ENCODE results near the gene UGT8.

Gene UGT8
- long read RNA-seq = 0 reads

- H3K27me3 ChIP-seq (ENCODE audit: insufficient read depth, poor library complexity, severe bottlenecking) = peaks cover 23% of the 10 kb centered on the region
- H3K27ac ChIP-seq (replicated peaks) = no peak within 1 kb of the TSS
- TF ChIP-seq SPI1 (IDR thresholded peaks at IDR 0.05; ENCODE audit: borderline replicate concordance, low read depth) = no peak
- TF ChIP-seq CTCF (IDR thresholded peaks at IDR 0.05; ENCODE audit: insufficient read depth, low read length) = no peak
- TF ChIP-seq GABPA (IDR thresholded peaks at IDR 0.05; ENCODE audit: low read depth) = no peak
- DNase-seq (ENCODE audit: low read depth in 1 of 2, low spot score in 1 of 2) = no peak
- no peak within 1 kb of the TSS for H3K4me3 ChIP-seq (replicated peaks; ENCODE audit: insufficient read depth, low read length)
Measured at GRCh38 chr4:114598191-114599121, at the start of gene UGT8. TSS of gene UGT8 (plus strand) at chr4:114598807. CDS start at chr4:114622881, 24,074 bp downstream.

- H3K27ac ChIP-seq (replicated peaks) = no peak overlapping the region
- TF ChIP-seq GABPA (IDR thresholded peaks at IDR 0.05; ENCODE audit: low read depth) = no peak
- TF ChIP-seq SPI1 (IDR thresholded peaks at IDR 0.05; ENCODE audit: borderline replicate concordance, low read depth) = no peak
- TF ChIP-seq POLR2AphosphoS5 (IDR thresholded peaks at IDR 0.05; ENCODE audit: low read depth) = no peak
- no peak for TF ChIP-seq CTCF (IDR thresholded peaks at IDR 0.05; ENCODE audit: insufficient read depth, low read length)
- no peak for TF ChIP-seq REST (IDR thresholded peaks at IDR 0.05; ENCODE audit: insufficient replicate concordance, low read depth)
- H3K27me3 ChIP-seq (ENCODE audit: insufficient read depth, poor library complexity, severe bottlenecking) = no peaks in the 10 kb centered on the region
- no peak overlapping the region for H3K4me3 ChIP-seq (replicated peaks; ENCODE audit: insufficient read depth, low read length)
- DNase-seq (ENCODE audit: low read depth in 1 of 2, low spot score in 1 of 2) = no peak
Measured at GRCh38 chr4:114549638-114550037, 49.0 kb upstream of the UGT8 start.

- Histone ChIP-seq H3K27ac (replicated peaks) (no peak overlapping the region), H3K4me3 (replicated peaks; ENCODE audit: insufficient read depth, low read length) (no peak overlapping the region), H3K27me3 (ENCODE audit: insufficient read depth, poor library complexity, severe bottlenecking) (no peaks in the 10 kb centered on the region)
- no peak for TF ChIP-seq CTCF (IDR thresholded peaks at IDR 0.05; ENCODE audit: insufficient read depth, low read length)
- TF ChIP-seq GABPA (IDR thresholded peaks at IDR 0.05; ENCODE audit: low read depth) = no peak
- DNase-seq (ENCODE audit: low read depth in 1 of 2, low spot score in 1 of 2) = no peak
Measured at GRCh38 chr4:114558446-114559020, 40.1 kb upstream of the UGT8 start.

- DNase-seq (ENCODE audit: low read depth in 1 of 2, low spot score in 1 of 2) = no peak
- H3K4me3 ChIP-seq (replicated peaks; ENCODE audit: insufficient read depth, low read length) = no peak overlapping the region
- no peak overlapping the region for H3K27ac ChIP-seq (replicated peaks)
- TF ChIP-seq REST (IDR thresholded peaks at IDR 0.05; ENCODE audit: insufficient replicate concordance, low read depth) (no peak), SPI1 (IDR thresholded peaks at IDR 0.05; ENCODE audit: borderline replicate concordance, low read depth) (no peak), CTCF (IDR thresholded peaks at IDR 0.05; ENCODE audit: insufficient read depth, low read length) (no peak), GABPA (IDR thresholded peaks at IDR 0.05; ENCODE audit: low read depth) (no peak), POLR2AphosphoS5 (IDR thresholded peaks at IDR 0.05; ENCODE audit: low read depth) (no peak)
- H3K27me3 ChIP-seq (ENCODE audit: insufficient read depth, poor library complexity, severe bottlenecking) = no peaks in the 10 kb centered on the region
Measured at GRCh38 chr4:114561590-114561989, 37.0 kb upstream of the UGT8 start.

All from HL-60 (cell line).